GM13976 (cell line): ENCODE measurements around the gene MAB21L2.
"Not testable (repeated sequence)": the region's sequence is repeated elsewhere in the genome, so short reads cannot be mapped to it uniquely, and the experiment has no call there.

Source experiments
- DNase-seq: peaks from one replicate; pipeline ENCODE4 v3.0.0; 2012; ENCODE audit warnings: low spot score
- CTCF ChIP-seq: IDR thresholded peaks from 2 replicates; pipeline ENCODE4 v1.5.1; 2012; ENCODE audit warnings: borderline replicate concordance, mild to moderate bottlenecking; ENCODE audit not compliant: insufficient read depth; ENCODE audit errors: extremely low read depth, missing control alignments, control extremely low read depth
- in situ Hi-C: fragments of 300-500 bp; cut with MboI; formaldehyde crosslinking; loops from one replicate; pipeline ENCODE4 v1.12.0; 2022; ENCODE audit warnings: low sequenced_read_pairs, mixed read lengths, inconsistent platforms; ENCODE audit not compliant: unreplicated experiment

The MAB21L2 gene

GRCh38 chr4:150543042-150543441 is 38.9 kb upstream of the MAB21L2 start:
- TF ChIP-seq CTCF: no peak
- in situ Hi-C loops: no loop called here
- DNase-seq: no peak

GRCh38 chr4:150546286-150546685 is 35.7 kb upstream of the MAB21L2 start:
- in situ Hi-C loops: no loop called here
- no peak for TF ChIP-seq CTCF
- DNase-seq: no peak

GRCh38 chr4:150547154-150547838 is 34.7 kb upstream of the MAB21L2 start:
- TF ChIP-seq CTCF: no peak
- in situ Hi-C loops: no loop called here
- DNase-seq: no peak

- in situ Hi-C loops, DNase-seq: not testable (repeated sequence)
These were observed 24.1 kb upstream of the MAB21L2 start for GRCh38 chr4:150557811-150558210.

GRCh38 chr4:150561143-150561737 is 20.7 kb upstream of the MAB21L2 start:
- in situ Hi-C loops: no loop called here
- DNase-seq: no peak
- no peak for TF ChIP-seq CTCF

GRCh38 chr4:150562250-150562649 is 19.7 kb upstream of the MAB21L2 start:
- in situ Hi-C loops: no loop called here
- no peak for DNase-seq
- no peak for TF ChIP-seq CTCF

- in situ Hi-C loops: no loop called here
- TF ChIP-seq CTCF: no peak
- DNase-seq: no peak
These were observed 19.2 kb upstream of the MAB21L2 start for GRCh38 chr4:150562751-150563150.

- in situ Hi-C loops: not testable (repeated sequence)
These were observed 17.0 kb upstream of the MAB21L2 start for GRCh38 chr4:150564967-150565366.

More at GRCh38 chr4:150564967-150565366, 17.0 kb upstream of the MAB21L2 start:
- DNase-seq: not testable (repeated sequence)
